BJ (cell line): ENCODE measurements around the gene RAB3A. TPM values are rescaled to one million over a fixed set of nuclear protein-coding genes. Genes with fewer than 3 reads are reported as not detected.

Experiments used
- CTCF ChIA-PET: fragments of 350-600 bp; formaldehyde crosslinking; extraction: SDS; loops from one replicate; lab custom pipeline; 2021; ENCODE audit warnings: antibody characterized with exemption, inconsistent platforms; lab: Yijun Ruan, JAX
- POLR2A ChIA-PET: fragments of 300-600 bp; sonication (Branson Sonifier 250); formaldehyde crosslinking; extraction: SDS; loops from one replicate; lab custom pipeline; 2021; ENCODE audit warnings: antibody characterized with exemption; lab: Charles Lee
- DNase-seq: peaks from one replicate; pipeline ENCODE4 v3.0.0-alpha.2; 2011; ENCODE audit warnings: low read depth
- H3K27me3 ChIP-seq: 2 replicates; pipeline ENCODE4 v1.6.0; 2011; ENCODE audit warnings: low read length; ENCODE audit not compliant: control insufficient read depth, insufficient read depth
- H3K36me3 ChIP-seq: 2 replicates; pipeline ENCODE4 v1.5.1; 2011; ENCODE audit warnings: low read length; ENCODE audit not compliant: control insufficient read depth, insufficient read depth
- H3K4me3 ChIP-seq: 2 replicates; pipeline ENCODE4 v1.5.1; 2011; ENCODE audit warnings: low read depth, mild to moderate bottlenecking, control low read depth, low read length
- polyA plus RNA-seq: library from polyadenylated mRNA; depleted of rRNA; stranded (reverse); fragments of >200 nt; gene quantifications from 2 replicates; pipeline ENCODE4 v1.2.3, GENCODE V29; 2011
- TF ChIP-seq, protein P1 (sequence below): IDR thresholded peaks from 2 replicates; pipeline ENCODE4 v1.5.1; 2011; ENCODE audit warnings: low read depth, mild to moderate bottlenecking, control low read depth, inconsistent platforms, low read length, moderate library complexity; ENCODE audit not compliant: insufficient read depth

The RAB3A gene
- polyA plus RNA-seq, 1 experiment: 2.0 TPM

DNA sequence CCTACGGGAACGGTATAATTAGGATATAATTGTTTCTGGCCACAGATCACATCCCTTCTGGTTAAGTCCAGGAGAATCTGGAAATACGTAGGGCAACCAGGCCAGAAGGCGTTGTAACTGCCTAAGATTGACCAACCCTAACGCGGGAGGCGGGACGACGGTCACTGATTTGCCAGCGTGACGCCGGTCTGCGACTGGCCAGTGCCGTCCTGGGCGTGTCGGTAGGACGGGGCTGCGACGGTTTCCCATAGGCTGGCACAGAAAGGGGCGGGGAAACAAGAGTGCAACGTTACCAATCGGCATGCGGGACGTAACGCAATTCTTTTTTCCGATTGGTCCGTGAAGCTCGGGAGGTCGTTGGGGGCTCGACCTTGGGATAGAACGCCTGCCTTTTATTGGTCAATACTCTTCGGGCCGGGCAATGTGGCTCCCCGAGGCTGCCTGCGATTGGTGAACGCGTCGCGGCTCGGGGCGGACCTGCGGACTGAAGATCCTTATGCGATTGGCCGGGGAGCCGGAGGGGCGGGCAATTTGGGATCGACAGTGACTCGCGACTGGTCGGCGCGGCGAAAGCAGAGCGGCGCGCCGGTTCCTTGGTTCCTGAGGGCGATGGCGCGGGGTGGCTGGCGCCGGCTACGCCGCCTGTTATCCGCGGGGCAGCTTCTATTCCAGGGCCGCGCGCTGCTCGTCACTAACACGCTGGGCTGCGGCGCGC is 11.0 kb downstream of the RAB3A start, which contains the start of gene MPV17L2:
Gene MPV17L2 (plus strand): TSS at position 546 of the 715 bp plus-strand sequence. CDS start 64 bp downstream, at position 610.
- H3K36me3 ChIP-seq: peaks cover 8% of the 10 kb centered on the region; the same call in 1 of the 2 replicates
- no peaks in the 10 kb centered on the region for H3K27me3 ChIP-seq
- ChIA-PET CTCF (interaction anchor here (0.6 to 2.8 kb wide), 19 partner anchors 12 to 226 kb away, joined by 3 to 49 read pairs (median 4); no protein-coding TSS in a partner anchor), POLR2A (interaction anchor here (0.6 kb wide), 2 partner anchors 136 to 257 kb away, joined by 4 read pairs; no protein-coding TSS in a partner anchor)
- TF ChIP-seq, protein P1, sequence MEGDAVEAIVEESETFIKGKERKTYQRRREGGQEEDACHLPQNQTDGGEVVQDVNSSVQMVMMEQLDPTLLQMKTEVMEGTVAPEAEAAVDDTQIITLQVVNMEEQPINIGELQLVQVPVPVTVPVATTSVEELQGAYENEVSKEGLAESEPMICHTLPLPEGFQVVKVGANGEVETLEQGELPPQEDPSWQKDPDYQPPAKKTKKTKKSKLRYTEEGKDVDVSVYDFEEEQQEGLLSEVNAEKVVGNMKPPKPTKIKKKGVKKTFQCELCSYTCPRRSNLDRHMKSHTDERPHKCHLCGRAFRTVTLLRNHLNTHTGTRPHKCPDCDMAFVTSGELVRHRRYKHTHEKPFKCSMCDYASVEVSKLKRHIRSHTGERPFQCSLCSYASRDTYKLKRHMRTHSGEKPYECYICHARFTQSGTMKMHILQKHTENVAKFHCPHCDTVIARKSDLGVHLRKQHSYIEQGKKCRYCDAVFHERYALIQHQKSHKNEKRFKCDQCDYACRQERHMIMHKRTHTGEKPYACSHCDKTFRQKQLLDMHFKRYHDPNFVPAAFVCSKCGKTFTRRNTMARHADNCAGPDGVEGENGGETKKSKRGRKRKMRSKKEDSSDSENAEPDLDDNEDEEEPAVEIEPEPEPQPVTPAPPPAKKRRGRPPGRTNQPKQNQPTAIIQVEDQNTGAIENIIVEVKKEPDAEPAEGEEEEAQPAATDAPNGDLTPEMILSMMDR: no peak
- peak within 1 kb of the TSS; percentile 87 for H3K4me3 ChIP-seq
- DNase-seq: peak; percentile 100

DNA sequence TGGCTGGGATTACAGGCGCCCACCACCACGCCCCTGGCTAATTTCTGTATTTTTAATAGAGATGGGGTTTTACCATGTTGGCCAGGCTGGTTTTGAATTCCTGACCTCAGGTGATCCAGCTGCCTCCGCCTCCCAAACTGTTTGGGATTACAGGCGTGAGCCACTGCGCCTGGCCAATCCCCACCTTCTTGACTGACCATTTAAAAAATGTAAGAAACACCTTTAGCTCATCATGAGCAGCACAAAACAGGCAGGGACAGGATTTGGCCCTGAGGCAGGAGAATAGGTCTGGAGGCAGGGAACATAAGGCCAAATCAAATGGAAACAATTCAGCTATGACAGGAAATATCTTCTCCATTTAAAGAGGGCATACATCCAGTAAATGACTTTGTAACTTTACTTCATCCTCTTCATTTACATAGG is 12.2 kb downstream of the RAB3A start:
- no peak for DNase-seq
- POLR2A ChIA-PET: no interaction called here
- H3K27me3 ChIP-seq: no peaks in the 10 kb centered on the region
- CTCF ChIA-PET: interaction anchor here (0.7 to 2.8 kb wide), 14 partner anchors 9 to 137 kb away, joined by 3 to 49 read pairs (median 4); no protein-coding TSS in a partner anchor
- TF ChIP-seq, protein P1: no peak
- peaks cover 4% of the 10 kb centered on the region; the same call in 1 of the 2 replicates for H3K36me3 ChIP-seq
- peak overlapping the region; percentile 64 for H3K4me3 ChIP-seq

DNA sequence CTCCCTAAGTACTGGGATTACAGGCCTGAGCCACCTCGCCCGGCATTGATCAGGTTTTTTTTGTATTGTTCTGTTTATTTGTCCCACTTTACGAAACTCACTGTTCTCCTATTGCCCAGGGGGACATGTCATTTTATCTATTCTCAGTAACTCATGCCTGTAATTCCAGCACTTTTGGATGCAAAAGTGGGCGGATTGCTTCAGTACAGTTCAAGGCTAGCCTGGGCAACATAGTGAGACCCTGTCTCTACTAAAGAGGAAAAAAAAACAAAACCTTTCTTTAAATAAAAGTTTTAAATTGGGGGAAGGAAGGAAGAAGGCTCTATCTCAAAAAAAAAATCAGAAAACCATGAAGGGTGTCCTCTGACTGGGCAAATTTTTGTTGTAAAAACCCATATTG is 13.6 kb downstream of the RAB3A start:
- no peaks in the 10 kb centered on the region for H3K27me3 ChIP-seq
- H3K4me3 ChIP-seq: no peak overlapping the region
- no peak for DNase-seq
- CTCF ChIA-PET: interaction anchor here (0.8 to 1.0 kb wide), 2 partner anchors 13 to 62 kb away, joined by 4 read pairs; no protein-coding TSS in a partner anchor
- TF ChIP-seq, protein P1: no peak
- H3K36me3 ChIP-seq: no peaks in the 10 kb centered on the region
- POLR2A ChIA-PET: no interaction called here

DNA sequence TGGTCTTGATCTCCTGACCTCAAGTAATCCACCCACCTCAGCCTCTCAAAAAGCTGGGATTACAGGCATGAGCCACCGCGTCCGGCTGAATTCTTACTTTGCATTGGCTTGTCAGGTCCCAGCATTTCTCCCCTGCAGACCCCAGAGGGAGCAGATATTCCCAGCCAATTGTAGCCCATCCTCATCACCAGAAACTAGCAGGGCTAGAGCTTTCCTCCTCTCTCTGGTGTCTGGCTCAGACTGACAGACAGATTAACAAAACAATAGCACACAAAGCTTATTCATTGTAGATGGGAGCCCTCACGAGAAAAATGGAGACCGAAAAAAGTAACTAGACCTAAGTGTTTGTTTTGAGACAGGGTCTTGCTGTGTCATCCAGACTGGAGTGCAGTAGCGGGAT is 18.3 kb downstream of the RAB3A start:
- H3K27me3 ChIP-seq: no peaks in the 10 kb centered on the region
- H3K4me3 ChIP-seq: no peak overlapping the region
- no peaks in the 10 kb centered on the region for H3K36me3 ChIP-seq
- ChIA-PET CTCF (interaction anchor here (0.8 to 3.3 kb wide), 5 partner anchors 17 to 230 kb away, joined by 3 to 21 read pairs (median 7); partner anchors contain the start of gene PIK3R2), POLR2A (no interaction called here)
- TF ChIP-seq, protein P1: no peak
- no peak for DNase-seq

DNA sequence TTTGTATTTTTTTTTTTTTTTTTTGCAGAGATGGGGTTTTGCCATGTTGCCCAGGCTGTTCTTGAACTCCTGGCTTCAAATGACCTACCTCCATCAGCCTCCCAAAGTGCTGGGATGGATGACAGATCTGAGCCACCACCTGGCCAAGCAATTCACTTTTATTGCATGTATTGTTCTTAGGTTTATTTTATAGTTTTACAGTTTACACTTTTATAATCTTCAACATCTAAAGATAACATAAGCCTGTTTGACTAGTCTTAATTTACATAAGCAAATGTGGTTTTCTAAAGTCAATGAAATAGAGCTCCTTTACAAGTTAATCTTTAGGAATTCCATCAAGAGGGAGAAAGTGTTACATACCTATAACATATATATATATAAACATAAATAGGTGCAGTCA is 20.3 kb downstream of the RAB3A start:
- CTCF ChIA-PET: interaction anchor here (0.9 to 5.1 kb wide), 4 partner anchors 12 to 145 kb away, joined by 3 to 19 read pairs (median 5); no protein-coding TSS in a partner anchor

More for the DNA sequence above, 20.3 kb downstream of the RAB3A start:
- POLR2A ChIA-PET: no interaction called here
- DNase-seq: no peak
- Histone ChIP-seq H3K36me3 (no peaks in the 10 kb centered on the region), H3K27me3 (no peaks in the 10 kb centered on the region), H3K4me3 (no peak overlapping the region)
- TF ChIP-seq, protein P1: no peak
